ENCODE data around the gene RAB40AL. TPM values are rescaled to one million over a fixed set of nuclear protein-coding genes. Genes with fewer than 3 reads are reported as not detected.
A peak's percentile ranks its signal among the peaks of the same experiment; 100 is the strongest.

Gene RAB40AL
- total RNA-seq, 2 donors from 2014 or later, result 0.64 to 1.5 TPM

DNA sequence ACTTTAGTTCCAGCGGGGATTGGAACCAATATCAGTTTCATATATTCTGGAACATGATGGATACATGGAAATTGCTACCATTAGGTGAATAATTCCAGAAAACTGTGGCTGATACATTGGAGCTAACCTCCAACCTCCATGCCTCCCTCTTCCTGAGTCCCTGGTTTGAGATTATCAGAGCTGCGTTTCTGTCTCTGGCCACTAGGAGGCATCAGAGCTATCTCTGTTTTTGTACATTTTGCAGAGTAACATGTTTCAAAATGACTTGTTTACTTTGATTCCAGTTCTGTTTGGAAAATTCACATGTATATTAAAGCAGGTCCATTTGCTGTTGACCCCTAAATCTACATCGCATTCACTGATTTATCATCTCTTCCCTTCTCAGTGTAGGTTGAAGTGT lies 2.4 kb upstream of the RAB40AL start:
- no peak overlapping the region for H3K27ac ChIP-seq (ENCODE audit: low read depth, low read length)
- DNase-seq, result peak; percentile 74
- H3K9me3 Mint-ChIP-seq, result peaks cover 27% of the 10 kb centered on the region
- H3K4me3 ChIP-seq (ENCODE audit: low read length), result no peak overlapping the region
- no peaks in the 10 kb centered on the region for H3K27me3 Mint-ChIP-seq (ENCODE audit: insufficient read depth)
- peaks cover 2% of the 10 kb centered on the region for H3K36me3 Mint-ChIP-seq (ENCODE audit: low read depth)
- H3K9ac ChIP-seq (ENCODE audit: extremely low read depth, low read length, poor library complexity, severe bottlenecking), result no peak overlapping the region
- H3K9me3 ChIP-seq (ENCODE audit: control insufficient read depth, low read length), result no peaks in the 10 kb centered on the region
- no peaks in the 10 kb centered on the region for H3K4me1 ChIP-seq (ENCODE audit: control insufficient read depth, insufficient read depth, low read length)
- TF ChIP-seq, protein P1, sequence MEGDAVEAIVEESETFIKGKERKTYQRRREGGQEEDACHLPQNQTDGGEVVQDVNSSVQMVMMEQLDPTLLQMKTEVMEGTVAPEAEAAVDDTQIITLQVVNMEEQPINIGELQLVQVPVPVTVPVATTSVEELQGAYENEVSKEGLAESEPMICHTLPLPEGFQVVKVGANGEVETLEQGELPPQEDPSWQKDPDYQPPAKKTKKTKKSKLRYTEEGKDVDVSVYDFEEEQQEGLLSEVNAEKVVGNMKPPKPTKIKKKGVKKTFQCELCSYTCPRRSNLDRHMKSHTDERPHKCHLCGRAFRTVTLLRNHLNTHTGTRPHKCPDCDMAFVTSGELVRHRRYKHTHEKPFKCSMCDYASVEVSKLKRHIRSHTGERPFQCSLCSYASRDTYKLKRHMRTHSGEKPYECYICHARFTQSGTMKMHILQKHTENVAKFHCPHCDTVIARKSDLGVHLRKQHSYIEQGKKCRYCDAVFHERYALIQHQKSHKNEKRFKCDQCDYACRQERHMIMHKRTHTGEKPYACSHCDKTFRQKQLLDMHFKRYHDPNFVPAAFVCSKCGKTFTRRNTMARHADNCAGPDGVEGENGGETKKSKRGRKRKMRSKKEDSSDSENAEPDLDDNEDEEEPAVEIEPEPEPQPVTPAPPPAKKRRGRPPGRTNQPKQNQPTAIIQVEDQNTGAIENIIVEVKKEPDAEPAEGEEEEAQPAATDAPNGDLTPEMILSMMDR (conservative IDR thresholded peaks at IDR 0.05), result peak; percentile 77
- no peaks in the 10 kb centered on the region for H3K36me3 ChIP-seq (ENCODE audit: control insufficient read depth, insufficient read depth, low read length)
- H3K4me1 Mint-ChIP-seq, result peaks cover 15% of the 10 kb centered on the region
- H3K4me3 Mint-ChIP-seq, result no peak overlapping the region
- no peak overlapping the region for H3K27ac Mint-ChIP-seq
- H3K27me3 ChIP-seq (ENCODE audit: control insufficient read depth, insufficient read depth, low read length, poor library complexity, severe bottlenecking), result no peaks in the 10 kb centered on the region
- 68% methylated on average over 3 of the region's 3 CpGs; no CpG with 5 or more reads in 1 of the 2 experiments for WGBS, 2 experiments (ENCODE audit: insufficient coverage in 1 of 2, insufficient read length in 1 of 2)

- DNase-seq, result peak; percentile 92
- Mint-ChIP-seq H3K9me3 (peaks cover 17% of the 10 kb centered on the region), H3K4me1 (no peaks in the 10 kb centered on the region), H3K27me3 (ENCODE audit: insufficient read depth) (peaks cover 2% of the 10 kb centered on the region), H3K4me3 (peak overlapping the region; percentile 38), H3K27ac (no peak overlapping the region), H3K36me3 (ENCODE audit: low read depth) (no peaks in the 10 kb centered on the region)
- no peaks in the 10 kb centered on the region for H3K9me3 ChIP-seq (ENCODE audit: control insufficient read depth, low read length)
- H3K36me3 ChIP-seq (ENCODE audit: control insufficient read depth, insufficient read depth, low read length), result no peaks in the 10 kb centered on the region
- 12% methylated on average over 10 of the region's 14 CpGs; no CpG with 5 or more reads in 1 of the 2 experiments for WGBS, 2 experiments (ENCODE audit: insufficient coverage in 1 of 2, insufficient read length in 1 of 2)
- H3K4me1 ChIP-seq (ENCODE audit: control insufficient read depth, insufficient read depth, low read length), result no peaks in the 10 kb centered on the region
- H3K27me3 ChIP-seq (ENCODE audit: control insufficient read depth, insufficient read depth, low read length, poor library complexity, severe bottlenecking), result no peaks in the 10 kb centered on the region
- no peak overlapping the region for H3K4me3 ChIP-seq (ENCODE audit: low read length)
- no peak overlapping the region for H3K9ac ChIP-seq (ENCODE audit: extremely low read depth, low read length, poor library complexity, severe bottlenecking)
- no peak overlapping the region for H3K27ac ChIP-seq (ENCODE audit: low read depth, low read length)
- TF ChIP-seq, protein P1 (conservative IDR thresholded peaks at IDR 0.05), result peak; percentile 73
Measured at GRCh38 chrX:102950908-102951866, 14.1 kb downstream of the RAB40AL start.

- peaks cover 2% of the 10 kb centered on the region for H3K4me1 Mint-ChIP-seq
- no peak overlapping the region for H3K27ac Mint-ChIP-seq
- Histone ChIP-seq H3K4me1 (ENCODE audit: control insufficient read depth, insufficient read depth, low read length) (no peaks in the 10 kb centered on the region), H3K36me3 (ENCODE audit: control insufficient read depth, insufficient read depth, low read length) (no peaks in the 10 kb centered on the region), H3K27me3 (ENCODE audit: control insufficient read depth, insufficient read depth, low read length, poor library complexity, severe bottlenecking) (no peaks in the 10 kb centered on the region), H3K4me3 (ENCODE audit: low read length) (no peak overlapping the region), H3K9ac (ENCODE audit: extremely low read depth, low read length, poor library complexity, severe bottlenecking) (no peak overlapping the region), H3K9me3 (ENCODE audit: control insufficient read depth, low read length) (no peaks in the 10 kb centered on the region), H3K27ac (ENCODE audit: low read depth, low read length) (no peak overlapping the region)
- DNase-seq, result no peak
- peaks cover 50% of the 10 kb centered on the region for H3K9me3 Mint-ChIP-seq
- no peak overlapping the region for H3K4me3 Mint-ChIP-seq
- 83 to 89% methylated on average over 1 to 2 of the region's 2 CpGs for WGBS, 2 experiments (ENCODE audit: insufficient coverage in 1 of 2, insufficient read length in 1 of 2)
- H3K27me3 Mint-ChIP-seq (ENCODE audit: insufficient read depth), result peaks cover 2% of the 10 kb centered on the region
- no peaks in the 10 kb centered on the region for H3K36me3 Mint-ChIP-seq (ENCODE audit: low read depth)
- TF ChIP-seq, protein P1 (conservative IDR thresholded peaks at IDR 0.05), result no peak
Measured at GRCh38 chrX:102957751-102958150, 20.7 kb downstream of the RAB40AL start.

All from endodermal cell (in vitro differentiated cells).